ENCODE results near the gene PPP3CA. TPM values are rescaled to one million over a fixed set of nuclear protein-coding genes. Genes with fewer than 3 reads are reported as not detected.
A peak's percentile ranks its signal among the peaks of the same experiment; 100 is the strongest.

Gene PPP3CA
- total and polyA plus RNA-seq, 8 donors, result 38.8 to 58.6 (median 54.8) TPM

- no peak overlapping the region for H3K27ac ChIP-seq
- ATAC-seq (no peak), DNase-seq (no peak)
- H3K4me3 ChIP-seq, result no peak overlapping the region
- no peaks in the 10 kb centered on the region for H3K27me3 ChIP-seq
- H3K36me3 ChIP-seq, result peaks cover 0 to 14% of the 10 kb centered on the region in 2 donors
- TF ChIP-seq CTCF (IDR thresholded peaks at IDR 0.05), result no peak
- H3K9me3 ChIP-seq, result no peaks in the 10 kb centered on the region
- intact Hi-C loops (cut with DNase I), result no loop called here
- peaks cover 0 to 35% of the 10 kb centered on the region in 2 donors for H3K4me1 ChIP-seq
Measured at GRCh38 chr4:101198682-101199339, 148.5 kb downstream of the PPP3CA start.

- intact Hi-C loops (cut with DNase I), result no loop called here
- ATAC-seq, result no peak
- H3K4me1 ChIP-seq, result peaks cover 0 to 33% of the 10 kb centered on the region in 2 donors
- H3K27ac ChIP-seq, result no peak overlapping the region
- no peaks in the 10 kb centered on the region for H3K27me3 ChIP-seq
- no peaks in the 10 kb centered on the region for H3K9me3 ChIP-seq
- DNase-seq, result no peak
- no peak for TF ChIP-seq CTCF (IDR thresholded peaks at IDR 0.05)
- H3K4me3 ChIP-seq, result no peak overlapping the region
- peaks cover 0 to 14% of the 10 kb centered on the region in 2 donors for H3K36me3 ChIP-seq
Measured at GRCh38 chr4:101197350-101197749, 150.0 kb downstream of the PPP3CA start.

GRCh38 chr4:101192244-101192643 lies 155.1 kb downstream of the PPP3CA start:
- H3K27ac ChIP-seq, result peak overlapping the region; percentile 64 to 69
- H3K9me3 ChIP-seq, result no peaks in the 10 kb centered on the region
- ATAC-seq, result peak; percentile 25
- DNase-seq, result no peak
- no peaks in the 10 kb centered on the region for H3K27me3 ChIP-seq
- no peak overlapping the region for H3K4me3 ChIP-seq
- no peak for TF ChIP-seq CTCF (IDR thresholded peaks at IDR 0.05)
- peaks cover 0 to 14% of the 10 kb centered on the region in 2 donors for H3K36me3 ChIP-seq
- intact Hi-C loops (cut with DNase I), result no loop called here
- peaks cover 14 to 19% of the 10 kb centered on the region in 2 donors for H3K4me1 ChIP-seq

- Histone ChIP-seq H3K4me1 (peaks cover 14 to 21% of the 10 kb centered on the region in 2 donors), H3K27ac (peak overlapping the region; percentile 64 to 69), H3K4me3 (no peak overlapping the region), H3K9me3 (no peaks in the 10 kb centered on the region), H3K27me3 (no peaks in the 10 kb centered on the region), H3K36me3 (peaks cover 0 to 14% of the 10 kb centered on the region in 2 donors)
- intact Hi-C loops (cut with DNase I), result no loop called here
- ATAC-seq, result peak; percentile 95
- TF ChIP-seq CTCF (IDR thresholded peaks at IDR 0.05), result no peak
- DNase-seq, result peak in 3 of 4 donors; percentile 39 to 64 (median 61)
Measured at GRCh38 chr4:101191302-101192098, 155.8 kb downstream of the PPP3CA start.

- ATAC-seq, result no peak
- intact Hi-C loops (cut with DNase I), result no loop called here
- H3K27ac ChIP-seq, result peak overlapping the region; percentile 64 to 69
Measured at GRCh38 chr4:101190751-101191150, 156.6 kb downstream of the PPP3CA start.

More at GRCh38 chr4:101190751-101191150, 156.6 kb downstream of the PPP3CA start:
- Histone ChIP-seq H3K36me3 (peaks cover 0 to 14% of the 10 kb centered on the region in 2 donors), H3K27me3 (no peaks in the 10 kb centered on the region), H3K4me3 (no peak overlapping the region), H3K9me3 (no peaks in the 10 kb centered on the region), H3K4me1 (peaks cover 14 to 21% of the 10 kb centered on the region in 2 donors)
- TF ChIP-seq CTCF (IDR thresholded peaks at IDR 0.05), result no peak
- no peak for DNase-seq
